Measurements from ENCODE around the gene CBLN1.
"Not testable (repeated sequence)": the region's sequence is repeated elsewhere in the genome, so short reads cannot be mapped to it uniquely, and the experiment has no call there.

The CBLN1 gene

DNA sequence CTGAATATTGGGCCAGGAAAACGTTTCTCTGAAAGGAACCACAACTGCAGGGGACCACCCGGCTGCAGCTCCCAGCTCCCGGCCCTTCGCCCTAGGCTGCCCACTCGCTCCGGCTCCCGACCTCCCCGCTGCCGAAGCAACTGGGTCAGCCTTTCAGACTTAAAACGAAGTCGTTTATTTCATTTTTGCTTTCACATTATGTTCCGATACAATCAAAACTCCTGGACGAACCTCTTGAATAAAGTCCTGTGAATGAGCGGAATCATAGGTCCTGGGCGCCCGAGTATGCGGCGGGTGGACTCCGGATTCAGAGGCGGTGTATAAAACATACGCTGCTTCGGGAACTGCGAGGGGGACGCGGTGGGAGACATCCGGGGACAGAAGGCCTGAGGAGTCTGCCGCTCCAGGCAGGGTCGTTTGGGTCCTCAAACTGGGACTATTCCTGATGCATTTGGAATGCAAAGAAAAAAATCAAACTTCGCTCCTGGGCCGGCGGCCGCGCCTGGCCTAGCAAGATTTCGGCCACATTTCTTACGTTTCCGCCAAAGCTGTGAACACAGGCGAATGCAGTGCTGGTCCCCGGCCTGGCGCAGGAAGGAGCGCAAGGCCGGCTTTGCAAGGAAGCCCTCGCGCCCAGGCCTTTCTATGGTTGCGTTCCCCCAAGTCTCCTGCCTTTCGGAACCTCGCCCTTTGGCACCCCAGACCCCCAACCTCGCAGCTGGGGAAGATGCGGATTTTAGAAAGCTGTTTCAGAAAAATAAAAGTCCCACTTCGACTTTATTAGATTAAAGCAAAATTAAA, 3.7 kb downstream of the CBLN1 start:
- in situ Hi-C loops (cut with HindIII; ENCODE audit: low sequenced_read_pairs) = no loop called here

GRCh38 chr16:49277386-49277742, 4.3 kb downstream of the CBLN1 start:
- in situ Hi-C loops (cut with HindIII; ENCODE audit: low sequenced_read_pairs) = no loop called here

DNA sequence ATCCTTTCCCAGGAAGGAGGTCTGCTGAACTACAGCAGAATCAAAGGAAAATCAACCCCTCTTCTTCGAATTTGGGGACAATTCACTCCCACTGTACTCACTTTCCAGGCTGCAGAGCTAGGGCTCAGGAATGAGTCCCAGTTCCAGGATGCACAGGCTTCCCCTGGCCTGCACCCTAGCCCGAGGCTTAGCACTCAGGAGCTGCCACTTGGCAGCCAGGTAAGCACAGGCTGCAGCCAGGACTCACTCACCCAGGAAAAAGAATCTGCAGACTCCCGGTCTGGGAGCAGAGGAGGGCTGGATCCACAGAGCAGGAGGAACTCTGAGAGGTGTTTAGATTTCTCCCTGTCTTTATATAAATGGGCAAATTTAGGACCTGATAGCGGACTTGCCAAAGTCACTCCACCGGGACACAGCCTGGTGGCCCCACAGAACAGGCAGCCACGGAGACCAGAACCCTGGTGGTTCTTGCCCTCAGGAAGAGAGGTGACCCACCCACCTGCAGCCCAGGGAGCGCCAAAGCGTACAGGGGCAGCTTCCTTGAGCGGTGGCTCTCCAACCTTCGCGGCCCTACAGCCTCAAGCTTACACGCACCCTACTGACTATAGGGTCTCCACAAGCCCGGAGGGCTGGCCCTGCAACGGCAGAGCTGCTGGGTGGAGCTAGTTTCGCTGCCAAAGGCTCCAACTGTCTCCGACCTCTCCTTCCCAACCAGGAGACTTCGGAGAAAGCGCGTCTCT, 4.8 kb downstream of the CBLN1 start:
- in situ Hi-C loops (cut with HindIII; ENCODE audit: low sequenced_read_pairs) = no loop called here

GRCh38 chr16:49275870-49276269, 5.8 kb downstream of the CBLN1 start:
- in situ Hi-C loops (cut with HindIII; ENCODE audit: low sequenced_read_pairs) = no loop called here

DNA sequence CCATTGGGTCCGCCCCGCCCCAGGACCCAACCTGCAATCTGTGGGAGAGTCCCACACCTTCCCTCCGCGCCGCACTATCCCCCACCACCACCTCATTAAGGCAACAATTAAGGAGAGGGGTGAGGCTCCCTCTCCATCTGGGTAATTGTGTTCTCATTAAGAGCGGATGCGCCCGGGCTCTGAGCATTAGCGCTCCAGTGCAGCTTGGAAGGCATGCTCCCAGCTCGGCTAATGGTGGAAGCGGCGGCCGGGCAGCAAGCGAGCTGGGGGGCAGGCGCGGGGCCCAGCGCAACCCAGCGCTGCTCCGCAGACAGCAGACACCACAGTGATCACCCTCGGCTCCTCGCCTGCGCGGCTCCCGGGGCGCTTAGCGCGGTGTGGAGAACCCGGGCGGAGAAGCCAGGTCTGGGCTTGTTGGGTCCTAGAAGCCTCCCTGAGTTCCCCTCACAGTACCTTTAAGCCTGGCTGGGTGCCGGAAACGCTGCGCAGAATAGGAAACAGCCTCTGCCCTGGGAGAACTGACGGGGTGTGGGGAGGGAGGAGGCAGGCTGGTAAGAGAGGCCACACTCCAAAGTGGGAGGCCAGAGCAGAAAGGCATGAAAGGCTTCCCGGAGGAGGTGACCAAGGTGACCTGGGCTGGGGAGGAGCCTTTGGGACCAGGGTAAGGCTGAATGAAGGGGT, 6.4 kb downstream of the CBLN1 start:
- in situ Hi-C loops (cut with HindIII; ENCODE audit: low sequenced_read_pairs) = no loop called here

- in situ Hi-C loops (cut with HindIII; ENCODE audit: low sequenced_read_pairs) = no loop called here
Measured at GRCh38 chr16:49274591-49274990, 7.0 kb downstream of the CBLN1 start.

DNA sequence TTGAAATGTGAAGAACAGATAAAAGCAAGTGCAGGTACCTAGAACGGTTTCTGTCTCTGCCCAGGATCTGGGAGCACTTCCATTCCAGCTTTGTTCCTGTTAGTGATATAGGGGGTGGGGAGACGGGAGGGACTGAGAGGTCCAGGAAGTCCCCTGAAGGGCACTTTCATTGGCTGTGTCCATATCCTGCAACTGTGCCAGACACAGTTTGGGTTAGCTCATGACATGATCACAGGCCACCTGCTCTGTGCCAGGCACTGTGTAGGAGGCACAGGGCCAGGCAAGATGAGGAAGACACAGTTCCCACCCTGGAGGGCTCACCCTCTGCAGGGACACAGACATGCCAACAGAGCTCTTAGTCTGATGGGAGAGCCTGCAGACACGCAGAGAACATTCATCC, 7.9 kb downstream of the CBLN1 start:
- in situ Hi-C loops (cut with HindIII; ENCODE audit: low sequenced_read_pairs) = no loop called here

DNA sequence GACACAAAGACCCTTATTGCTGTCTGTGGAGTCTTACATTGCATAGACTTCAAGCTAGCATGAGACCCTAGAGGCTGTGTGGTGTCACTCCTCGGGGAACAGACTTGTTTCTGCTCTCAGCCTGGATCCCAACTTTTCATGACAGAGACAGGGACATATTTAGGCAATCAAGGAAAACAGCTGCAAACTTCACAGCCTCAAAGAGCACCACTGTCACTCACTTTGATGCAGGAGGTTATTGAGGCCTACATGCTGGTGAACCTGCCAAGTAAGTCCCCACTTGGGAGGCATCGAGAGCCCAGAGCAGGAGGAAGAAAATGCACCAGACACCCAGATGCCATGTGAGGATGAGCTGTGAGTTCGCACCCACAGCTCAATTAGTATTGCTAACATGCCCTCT, 10.3 kb downstream of the CBLN1 start:
- in situ Hi-C loops (cut with HindIII; ENCODE audit: low sequenced_read_pairs) = no loop called here

DNA sequence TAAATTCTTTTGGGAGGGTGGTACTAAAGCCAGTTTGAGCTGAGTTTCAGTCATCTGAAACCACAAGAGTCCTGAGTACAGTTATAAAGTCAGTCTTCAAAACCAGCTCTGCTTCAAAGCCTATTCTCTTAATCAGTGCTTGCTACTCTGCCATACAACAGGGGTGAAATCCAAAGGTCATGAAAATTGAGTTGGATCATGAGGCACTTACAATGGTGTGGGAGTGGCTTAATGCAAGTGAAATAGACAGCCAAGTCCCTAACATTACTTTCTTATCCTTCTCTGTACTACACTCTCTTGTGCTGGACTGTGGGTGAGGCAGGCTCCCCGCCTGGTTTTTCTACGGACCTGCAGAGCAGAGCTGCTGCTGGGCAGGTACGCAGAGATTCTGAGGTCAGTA, 12.4 kb downstream of the CBLN1 start:
- in situ Hi-C loops (cut with HindIII; ENCODE audit: low sequenced_read_pairs) = no loop called here

GRCh38 chr16:49268667-49269066, 13.0 kb downstream of the CBLN1 start:
- in situ Hi-C loops (cut with HindIII; ENCODE audit: low sequenced_read_pairs) = no loop called here

GRCh38 chr16:49262501-49262900, 19.1 kb downstream of the CBLN1 start:
- in situ Hi-C loops (cut with HindIII; ENCODE audit: low sequenced_read_pairs) = no loop called here

GRCh38 chr16:49261930-49262329, 19.7 kb downstream of the CBLN1 start:
- in situ Hi-C loops (cut with HindIII; ENCODE audit: low sequenced_read_pairs) = no loop called here

- in situ Hi-C loops (cut with HindIII; ENCODE audit: low sequenced_read_pairs) = no loop called here
Measured at GRCh38 chr16:49260956-49261530, 20.6 kb downstream of the CBLN1 start.

GRCh38 chr16:49260253-49260652, 21.4 kb downstream of the CBLN1 start:
- in situ Hi-C loops (cut with HindIII; ENCODE audit: low sequenced_read_pairs) = no loop called here

DNA sequence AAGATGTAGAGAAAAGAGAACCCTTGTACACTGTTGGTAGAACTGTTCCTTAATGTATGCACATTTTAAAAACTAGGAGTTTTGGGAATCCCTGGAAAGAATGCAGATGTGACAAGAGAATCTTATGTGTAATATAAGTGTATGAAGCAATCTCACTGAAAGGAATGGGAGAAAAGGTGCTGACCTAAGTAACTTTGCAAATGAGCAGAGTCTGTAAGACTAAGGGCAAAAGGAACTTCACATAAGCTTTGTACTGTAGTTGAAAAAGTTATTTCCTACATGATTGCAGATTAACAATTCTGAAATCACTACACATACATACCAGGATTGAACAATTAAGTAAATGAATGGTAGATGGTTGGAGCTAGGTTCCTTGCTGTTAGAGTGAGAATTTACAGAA, 22.3 kb downstream of the CBLN1 start:
- in situ Hi-C loops (cut with HindIII; ENCODE audit: low sequenced_read_pairs) = no loop called here

DNA sequence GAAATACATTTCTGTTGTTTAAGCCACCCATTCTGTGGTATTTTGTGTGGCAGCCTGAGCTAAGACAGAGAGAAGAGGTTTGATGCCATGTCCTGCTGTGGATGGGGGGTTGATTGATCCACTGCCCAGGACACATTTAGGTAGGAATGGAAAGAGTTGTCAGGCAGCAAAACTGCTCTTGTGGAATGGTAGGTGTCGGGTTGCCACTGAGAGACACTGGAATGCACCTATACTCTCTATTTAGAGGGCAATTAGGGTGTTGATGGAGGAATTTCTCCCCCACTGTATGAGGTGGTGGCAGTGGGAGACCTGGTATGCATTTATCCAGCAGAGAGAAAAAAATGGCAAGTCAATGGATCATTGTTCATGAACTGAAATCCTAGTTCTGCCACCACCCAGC, 30.9 kb downstream of the CBLN1 start:
- in situ Hi-C loops (cut with HindIII; ENCODE audit: low sequenced_read_pairs) = no loop called here

GRCh38 chr16:49248227-49248626, 33.4 kb downstream of the CBLN1 start:
- in situ Hi-C loops (cut with HindIII; ENCODE audit: low sequenced_read_pairs) = no loop called here

- in situ Hi-C loops (cut with HindIII; ENCODE audit: low sequenced_read_pairs) = no loop called here
Measured at GRCh38 chr16:49236216-49236615, 45.4 kb downstream of the CBLN1 start.

DNA sequence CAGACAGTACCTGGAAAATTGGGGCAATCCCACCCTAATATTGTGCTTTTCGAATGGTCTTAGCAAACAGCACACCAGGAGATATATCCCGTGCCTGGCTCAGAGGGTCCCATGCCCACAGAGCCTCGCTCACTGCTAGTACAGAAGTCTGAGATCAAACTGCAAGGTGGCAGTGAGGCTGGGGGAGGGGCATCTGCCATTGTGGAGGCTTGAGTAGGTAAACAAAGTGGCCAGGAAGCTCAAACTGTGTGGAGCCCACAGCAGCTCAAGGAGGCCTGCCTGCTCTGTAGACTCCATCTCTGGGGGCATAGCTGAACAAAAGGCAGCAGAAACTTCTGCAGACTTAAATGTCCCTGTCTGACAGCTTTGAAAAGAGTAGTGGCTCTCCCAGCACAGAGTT, 53.3 kb downstream of the CBLN1 start:
- in situ Hi-C loops (cut with HindIII; ENCODE audit: low sequenced_read_pairs) = not testable (repeated sequence)

All from endothelial cell of hepatic sinusoid (primary cell).